Activated B cell treated with CpG ODN at 0.5 μM for 24 hours (primary cell): Measurements from ENCODE around the gene EXTL1. TPM values are rescaled to one million over a fixed set of nuclear protein-coding genes. Genes with fewer than 3 reads are reported as not detected.

Experiments used
- ATAC-seq: fragments of 200-7000 bp; cut with Tn5 transposase; one replicate; pipeline ENCODE4 v1.10.0; 2021; ENCODE audit warnings: low read depth, mild to moderate bottlenecking, moderate library complexity
- CTCF ChIA-PET: fragments of 350-600 bp; sonication (Branson Sonifier 250); formaldehyde crosslinking; loops from one replicate; lab custom pipeline; 2021; ENCODE audit warnings: antibody characterized with exemption; lab: Charles Lee
- POLR2A ChIA-PET: fragments of 350-600 bp; sonication (Branson Sonifier 250); formaldehyde crosslinking; loops from one replicate; lab custom pipeline; 2021; ENCODE audit warnings: antibody characterized with exemption; lab: Charles Lee
- DNase-seq: peaks from one replicate; pipeline ENCODE4 v3.0.0; 2022
- H3K27ac Mint-ChIP-seq: one replicate; pipeline ENCODE4 v1.8.0; 2020; ENCODE audit warnings: mixed read lengths
- H3K27me3 Mint-ChIP-seq: one replicate; pipeline ENCODE4 v1.8.0; 2021; ENCODE audit warnings: mixed read lengths
- H3K36me3 Mint-ChIP-seq: one replicate; pipeline ENCODE4 v1.8.0; 2021; ENCODE audit warnings: low read depth, mixed read lengths
- H3K4me1 Mint-ChIP-seq: one replicate; pipeline ENCODE4 v1.8.0; 2021; ENCODE audit warnings: mixed read lengths
- H3K4me3 Mint-ChIP-seq: one replicate; pipeline ENCODE4 v1.8.0; 2020; ENCODE audit warnings: mild to moderate bottlenecking, mixed read lengths
- H3K9me3 Mint-ChIP-seq: one replicate; pipeline ENCODE4 v1.8.0; 2020; ENCODE audit warnings: mixed read lengths
- CTCF ChIP-seq: fragments of 200-600 bp; IDR thresholded peaks from one replicate; pipeline ENCODE4 v1.8.0; 2022; ENCODE audit warnings: antibody characterized with exemption, mild to moderate bottlenecking
- intact Hi-C: fragments of 100-400 bp; cut with micrococcal nuclease; formaldehyde crosslinking; loops from one replicate; pipeline ENCODE4 v1.15.1; 2024
- total RNA-seq: library from RNA; stranded (reverse); gene quantifications from 2 replicates; pipeline ENCODE4 v1.2.3, GENCODE V29; 2022

EXTL1 gene
- total RNA-seq, 1 donor from 2014 or later: not detected

GRCh38 chr1:26060832-26061574 lies 39.4 kb downstream of the EXTL1 start:
- DNase-seq (no peak), ATAC-seq (no peak)
- Mint-ChIP-seq H3K9me3 (no peaks in the 10 kb centered on the region), H3K27ac (no peak overlapping the region), H3K4me3 (no peak overlapping the region), H3K4me1 (no peaks in the 10 kb centered on the region), H3K27me3 (peaks cover 23% of the 10 kb centered on the region), H3K36me3 (no peaks in the 10 kb centered on the region)
- ChIA-PET POLR2A (no interaction called here), CTCF (no interaction called here)
- TF ChIP-seq CTCF: no peak
- intact Hi-C loops: no loop called here

- ChIA-PET CTCF (no interaction called here), POLR2A (no interaction called here)
- Mint-ChIP-seq H3K9me3 (no peaks in the 10 kb centered on the region), H3K27me3 (peaks cover 19% of the 10 kb centered on the region), H3K36me3 (no peaks in the 10 kb centered on the region), H3K27ac (no peak overlapping the region), H3K4me1 (no peaks in the 10 kb centered on the region), H3K4me3 (no peak overlapping the region)
- intact Hi-C loops: no loop called here
- ATAC-seq: no peak
- no peak for TF ChIP-seq CTCF
- DNase-seq: no peak
Measured at GRCh38 chr1:26064553-26064952, 43.0 kb downstream of the EXTL1 start.

GRCh38 chr1:26066160-26066559 lies 44.6 kb downstream of the EXTL1 start:
- Mint-ChIP-seq H3K27ac (no peak overlapping the region), H3K36me3 (no peaks in the 10 kb centered on the region), H3K4me3 (no peak overlapping the region), H3K9me3 (no peaks in the 10 kb centered on the region), H3K4me1 (no peaks in the 10 kb centered on the region), H3K27me3 (peaks cover 9% of the 10 kb centered on the region)
- CTCF ChIA-PET: no interaction called here
- intact Hi-C loops: no loop called here
- ATAC-seq (no peak), DNase-seq (no peak)
- POLR2A ChIA-PET: no interaction called here
- TF ChIP-seq CTCF: no peak

GRCh38 chr1:26066857-26067256 lies 45.3 kb downstream of the EXTL1 start:
- POLR2A ChIA-PET: no interaction called here

GRCh38 chr1:26067432-26067911 lies 45.9 kb downstream of the EXTL1 start, which contains the start of gene TRIM63:
Gene TRIM63 (minus strand): TSS chr1:26067630. CDS start chr1:26067494, 136 bp downstream.
- peaks cover 12% of the 10 kb centered on the region for H3K27me3 Mint-ChIP-seq
- ATAC-seq (no peak), DNase-seq (no peak)
- H3K36me3 Mint-ChIP-seq: no peaks in the 10 kb centered on the region
- H3K4me3 Mint-ChIP-seq: no peak within 1 kb of the TSS
- intact Hi-C loops: no loop called here
- H3K9me3 Mint-ChIP-seq: no peaks in the 10 kb centered on the region
- TF ChIP-seq CTCF: no peak
- ChIA-PET POLR2A (no interaction called here), CTCF (no interaction called here)
- H3K27ac Mint-ChIP-seq: no peak within 1 kb of the TSS
- no peaks in the 10 kb centered on the region for H3K4me1 Mint-ChIP-seq

More at GRCh38 chr1:26066857-26067256, 45.3 kb downstream of the EXTL1 start:
- ATAC-seq (no peak), DNase-seq (no peak)
- no peak for TF ChIP-seq CTCF
- Mint-ChIP-seq H3K9me3 (no peaks in the 10 kb centered on the region), H3K27me3 (peaks cover 7% of the 10 kb centered on the region), H3K36me3 (no peaks in the 10 kb centered on the region), H3K4me3 (no peak overlapping the region), H3K27ac (no peak overlapping the region), H3K4me1 (no peaks in the 10 kb centered on the region)
- intact Hi-C loops: no loop called here
- CTCF ChIA-PET: no interaction called here
